OCI-LY1 (cell line): ENCODE measurements around the gene EML4.

Experiments used
- H2AFZ ChIP-seq: fragments of 200-600 bp; sonication (generic), shearing (Covaris generic); 2 replicates; pipeline ENCODE4 v1.6.0; 2014; ENCODE audit warnings: antibody characterized with exemption, mild to moderate bottlenecking, low read length
- H3F3A ChIP-seq: fragments of 200-600 bp; sonication (generic), shearing (Covaris generic); 2 replicates; pipeline ENCODE4 v1.6.0; 2014; ENCODE audit warnings: mild to moderate bottlenecking, antibody characterized with exemption, low read length, moderate library complexity; ENCODE audit not compliant: insufficient read depth
- H3K27ac ChIP-seq: fragments of 200-600 bp; sonication (generic); 2 replicates; pipeline ENCODE4 v1.5.1; 2014; ENCODE audit warnings: low read length, mixed run types, mild to moderate bottlenecking, low read depth; ENCODE audit not compliant: poor library complexity, severe bottlenecking
- H3K27me3 ChIP-seq: fragments of 200-600 bp; sonication (generic); 2 replicates; pipeline ENCODE4 v1.6.0; 2014; ENCODE audit warnings: antibody characterized with exemption, mild to moderate bottlenecking, low read length, moderate library complexity; ENCODE audit not compliant: insufficient read depth
- H3K36me3 ChIP-seq: fragments of 200-600 bp; sonication (generic); 2 replicates; pipeline ENCODE4 v1.6.1; 2014; ENCODE audit warnings: mild to moderate bottlenecking, antibody characterized with exemption, low read length, moderate library complexity, mixed read lengths; ENCODE audit not compliant: insufficient read depth
- H3K4me1 ChIP-seq: fragments of 200-600 bp; sonication (generic); 2 replicates; pipeline ENCODE4 v1.5.1; 2014; ENCODE audit warnings: mild to moderate bottlenecking, low read length, moderate library complexity; ENCODE audit not compliant: insufficient read depth, severe bottlenecking
- H3K4me2 ChIP-seq: fragments of 200-600 bp; sonication (generic), shearing (Covaris generic); 2 replicates; pipeline ENCODE4 v1.6.1; 2014; ENCODE audit warnings: low read length
- H3K4me3 ChIP-seq: fragments of 200-600 bp; sonication (generic); 2 replicates; pipeline ENCODE4 v1.5.1; 2014; ENCODE audit warnings: low read length, low read depth, mild to moderate bottlenecking, mixed read lengths; ENCODE audit not compliant: poor library complexity, severe bottlenecking
- H3K79me2 ChIP-seq: fragments of 200-600 bp; shearing (Covaris generic); 2 replicates; pipeline ENCODE4 v1.6.1; 2016; ENCODE audit warnings: mixed run types, low read length, mixed read lengths; ENCODE audit not compliant: insufficient read depth
- H3K9ac ChIP-seq: fragments of 200-600 bp; sonication (generic), shearing (Covaris generic); 2 replicates; pipeline ENCODE4 v1.6.1; 2014; ENCODE audit warnings: mild to moderate bottlenecking, low read length, mixed read lengths
- H3K9me2 ChIP-seq: fragments of 200-600 bp; sonication (generic), shearing (Covaris generic); 2 replicates; pipeline ENCODE4 v1.6.1; 2014; ENCODE audit warnings: low read depth, mild to moderate bottlenecking, low read length, mixed read lengths
- H3K9me3 ChIP-seq: fragments of 200-600 bp; shearing (Covaris generic); 2 replicates; pipeline ENCODE4 v1.6.1; 2014; ENCODE audit warnings: low read length, mixed read lengths
- H4K20me1 ChIP-seq: fragments of 200-600 bp; sonication (generic), shearing (Covaris generic); 2 replicates; pipeline ENCODE4 v1.6.0; 2016; ENCODE audit warnings: mild to moderate bottlenecking, low read length; ENCODE audit not compliant: insufficient read depth
- CTCF ChIP-seq: fragments of 200-600 bp; sonication (generic), shearing (Covaris generic); IDR thresholded peaks from 2 replicates; pipeline ENCODE4 v1.5.1; 2017; ENCODE audit warnings: mild to moderate bottlenecking, antibody characterized with exemption, low read length, moderate library complexity, mixed read lengths
- EZH2 ChIP-seq: fragments of 200-600 bp; sonication (generic), shearing (Covaris generic); IDR thresholded peaks from 2 replicates; pipeline ENCODE4 v1.8.0; 2017; ENCODE audit warnings: borderline replicate concordance, mixed run types, mild to moderate bottlenecking, antibody characterized with exemption, low read length, moderate library complexity, mixed read lengths

EML4 gene

GRCh38 chr2:42161444-42161843, 7.7 kb upstream of the EML4 start:
- no peak overlapping the region for H3K4me2 ChIP-seq
- no peaks in the 10 kb centered on the region for H3K36me3 ChIP-seq
- no peaks in the 10 kb centered on the region for H3K9me2 ChIP-seq
- no peaks in the 10 kb centered on the region for H3K79me2 ChIP-seq
- H3K4me1 ChIP-seq, result no peaks in the 10 kb centered on the region
- H3K4me3 ChIP-seq, result no peak overlapping the region
- no peaks in the 10 kb centered on the region for H3K9me3 ChIP-seq
- H3F3A ChIP-seq, result no peaks in the 10 kb centered on the region
- H3K27me3 ChIP-seq, result no peaks in the 10 kb centered on the region; the same call in none of the 2 replicates
- H3K27ac ChIP-seq, result no peak overlapping the region
- no peak overlapping the region for H2AFZ ChIP-seq
- TF ChIP-seq CTCF (no peak), EZH2 (no peak)
- no peaks in the 10 kb centered on the region for H4K20me1 ChIP-seq
- no peak overlapping the region for H3K9ac ChIP-seq

- Histone ChIP-seq H3K79me2 (no peaks in the 10 kb centered on the region), H3K9me3 (no peaks in the 10 kb centered on the region), H3F3A (no peaks in the 10 kb centered on the region), H3K36me3 (no peaks in the 10 kb centered on the region), H3K4me1 (no peaks in the 10 kb centered on the region), H2AFZ (no peak overlapping the region), H3K27me3 (no peaks in the 10 kb centered on the region; the same call in none of the 2 replicates), H3K27ac (no peak overlapping the region), H3K4me2 (no peak overlapping the region), H3K9me2 (no peaks in the 10 kb centered on the region), H4K20me1 (no peaks in the 10 kb centered on the region), H3K9ac (no peak overlapping the region), H3K4me3 (no peak overlapping the region)
- TF ChIP-seq EZH2, result no peak
- no peak for TF ChIP-seq CTCF
These were observed 5.6 kb upstream of the EML4 start for GRCh38 chr2:42163444-42164045.

DNA sequence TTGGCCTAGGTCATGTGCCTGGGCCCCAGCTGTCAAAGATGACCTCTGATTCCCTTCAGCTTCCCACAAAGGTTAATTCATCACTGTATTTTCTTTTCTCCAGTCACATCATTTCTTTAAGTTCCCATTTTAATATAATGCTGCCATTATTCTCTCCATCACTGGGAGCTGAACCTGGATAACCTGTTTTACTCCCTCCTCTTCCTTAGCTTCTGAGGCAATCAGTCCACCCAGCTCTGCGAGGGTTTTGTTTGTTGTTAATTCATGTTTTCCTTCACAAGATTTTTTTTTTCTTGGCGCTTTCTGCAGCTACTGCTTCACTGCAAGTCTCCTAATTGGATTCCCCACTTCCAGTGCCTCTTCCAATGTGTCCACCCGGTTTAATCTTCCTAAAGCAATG, 5.1 kb upstream of the EML4 start:
- Histone ChIP-seq H3K4me2 (no peak overlapping the region), H3K9me3 (no peaks in the 10 kb centered on the region), H3K9me2 (no peaks in the 10 kb centered on the region), H3K27ac (no peak overlapping the region), H3K36me3 (no peaks in the 10 kb centered on the region), H3K4me3 (no peak overlapping the region), H4K20me1 (no peaks in the 10 kb centered on the region), H3K79me2 (no peaks in the 10 kb centered on the region), H3K9ac (no peak overlapping the region), H3K27me3 (no peaks in the 10 kb centered on the region; the same call in none of the 2 replicates), H3K4me1 (peaks cover 4% of the 10 kb centered on the region), H3F3A (no peaks in the 10 kb centered on the region), H2AFZ (no peak overlapping the region)
- TF ChIP-seq EZH2 (no peak), CTCF (no peak)
